ENCODE measurements around the gene CYTH1. TPM values are rescaled to one million over a fixed set of nuclear protein-coding genes. Genes with fewer than 3 reads are reported as not detected.

The CYTH1 gene
- total RNA-seq, 1 experiment from 2014 or later, result 29.6 TPM

DNA sequence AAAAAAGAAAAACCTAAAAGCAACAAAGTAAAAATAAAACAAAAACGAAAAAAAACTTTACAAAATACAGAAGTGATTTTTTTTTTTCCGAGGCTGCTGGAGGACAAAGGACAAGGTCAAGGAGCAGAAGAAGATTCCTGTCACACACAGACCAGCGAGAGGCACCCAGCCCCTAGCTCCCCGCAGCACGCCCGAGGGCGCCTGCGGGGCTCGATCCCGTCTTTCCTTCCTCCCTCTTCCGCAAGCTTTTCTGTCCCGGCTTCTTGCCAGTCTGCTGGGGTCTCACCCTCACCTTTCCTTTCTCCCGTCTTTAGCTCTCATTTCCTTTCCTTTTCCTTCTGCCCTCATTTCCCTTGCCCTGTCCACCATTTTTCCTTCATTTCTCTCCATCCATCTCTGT lies 138.7 kb downstream of the CYTH1 start:
- Mint-ChIP-seq H3K27ac (ENCODE audit: unreplicated experiment) (no peak overlapping the region), H3K4me1 (ENCODE audit: low read depth, unreplicated experiment) (no peaks in the 10 kb centered on the region), H3K27me3 (ENCODE audit: insufficient read depth, unreplicated experiment) (no peaks in the 10 kb centered on the region), H3K36me3 (ENCODE audit: insufficient read depth, unreplicated experiment) (no peaks in the 10 kb centered on the region), H3K4me3 (ENCODE audit: unreplicated experiment) (no peak overlapping the region), H3K9me3 (ENCODE audit: unreplicated experiment) (no peaks in the 10 kb centered on the region)
- ChIA-PET CTCF (no interaction called here), POLR2A (no interaction called here)
- Histone ChIP-seq H3K4me1 (no peaks in the 10 kb centered on the region), H3K9me3 (no peaks in the 10 kb centered on the region; the same call in 1 of the 2 replicates), H3K27me3 (replicated peaks; ENCODE audit: control insufficient read depth, insufficient read depth, low read length) (no peaks in the 10 kb centered on the region), H3K4me3 (ENCODE audit: low read depth, low read length) (no peak overlapping the region), H3K36me3 (ENCODE audit: control insufficient read depth, insufficient read depth, low read length) (no peaks in the 10 kb centered on the region)
- BruUV-seq (replicated peaks), result no TSS peak
- intact Hi-C loops (cut with micrococcal nuclease; ENCODE audit: unreplicated experiment), result no loop called here
- DNase-seq, result no peak
- TF ChIP-seq, protein P1, sequence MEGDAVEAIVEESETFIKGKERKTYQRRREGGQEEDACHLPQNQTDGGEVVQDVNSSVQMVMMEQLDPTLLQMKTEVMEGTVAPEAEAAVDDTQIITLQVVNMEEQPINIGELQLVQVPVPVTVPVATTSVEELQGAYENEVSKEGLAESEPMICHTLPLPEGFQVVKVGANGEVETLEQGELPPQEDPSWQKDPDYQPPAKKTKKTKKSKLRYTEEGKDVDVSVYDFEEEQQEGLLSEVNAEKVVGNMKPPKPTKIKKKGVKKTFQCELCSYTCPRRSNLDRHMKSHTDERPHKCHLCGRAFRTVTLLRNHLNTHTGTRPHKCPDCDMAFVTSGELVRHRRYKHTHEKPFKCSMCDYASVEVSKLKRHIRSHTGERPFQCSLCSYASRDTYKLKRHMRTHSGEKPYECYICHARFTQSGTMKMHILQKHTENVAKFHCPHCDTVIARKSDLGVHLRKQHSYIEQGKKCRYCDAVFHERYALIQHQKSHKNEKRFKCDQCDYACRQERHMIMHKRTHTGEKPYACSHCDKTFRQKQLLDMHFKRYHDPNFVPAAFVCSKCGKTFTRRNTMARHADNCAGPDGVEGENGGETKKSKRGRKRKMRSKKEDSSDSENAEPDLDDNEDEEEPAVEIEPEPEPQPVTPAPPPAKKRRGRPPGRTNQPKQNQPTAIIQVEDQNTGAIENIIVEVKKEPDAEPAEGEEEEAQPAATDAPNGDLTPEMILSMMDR (IDR thresholded peaks at IDR 0.05; ENCODE audit: insufficient read depth in 1 of 2, low read depth in 1 of 2, low read length in 1 of 2, severe bottlenecking in 1 of 2, unreplicated experiment in 1 of 2), result no peak

DNA sequence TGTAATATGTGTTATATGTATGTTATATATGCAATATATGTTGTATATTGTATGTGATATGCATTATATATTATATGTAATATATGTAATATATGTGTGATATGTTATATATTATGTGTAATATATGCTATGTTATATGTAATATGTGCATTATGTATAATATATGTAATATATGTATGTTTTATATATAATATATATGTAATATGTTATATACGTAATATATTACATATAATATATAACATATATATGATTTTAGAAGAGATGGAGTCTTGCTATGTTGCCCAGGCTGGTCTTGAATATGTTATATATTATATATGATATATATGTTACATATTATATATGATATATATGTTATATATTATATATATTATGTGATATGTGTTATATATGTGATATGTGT lies 139.4 kb downstream of the CYTH1 start:
- TF ChIP-seq, protein P1 (IDR thresholded peaks at IDR 0.05; ENCODE audit: insufficient read depth in 1 of 2, low read depth in 1 of 2, low read length in 1 of 2, severe bottlenecking in 1 of 2, unreplicated experiment in 1 of 2), result no peak
- Histone ChIP-seq H3K27me3 (replicated peaks; ENCODE audit: control insufficient read depth, insufficient read depth, low read length) (no peaks in the 10 kb centered on the region), H3K9me3 (no peaks in the 10 kb centered on the region), H3K4me1 (no peaks in the 10 kb centered on the region), H3K4me3 (ENCODE audit: low read depth, low read length) (no peak overlapping the region), H3K36me3 (ENCODE audit: control insufficient read depth, insufficient read depth, low read length) (no peaks in the 10 kb centered on the region)
- H3K9me3 Mint-ChIP-seq (ENCODE audit: unreplicated experiment), result no peaks in the 10 kb centered on the region
- no peaks in the 10 kb centered on the region for H3K36me3 Mint-ChIP-seq (ENCODE audit: insufficient read depth, unreplicated experiment)
- H3K4me3 Mint-ChIP-seq (ENCODE audit: unreplicated experiment), result no peak overlapping the region
- H3K27ac Mint-ChIP-seq (ENCODE audit: unreplicated experiment), result no peak overlapping the region
- no peaks in the 10 kb centered on the region for H3K27me3 Mint-ChIP-seq (ENCODE audit: insufficient read depth, unreplicated experiment)
- ChIA-PET POLR2A (no interaction called here), CTCF (no interaction called here)
- intact Hi-C loops (cut with micrococcal nuclease; ENCODE audit: unreplicated experiment), result no loop called here
- no peak for DNase-seq
- BruUV-seq (replicated peaks), result no TSS peak
- H3K4me1 Mint-ChIP-seq (ENCODE audit: low read depth, unreplicated experiment), result no peaks in the 10 kb centered on the region

DNA sequence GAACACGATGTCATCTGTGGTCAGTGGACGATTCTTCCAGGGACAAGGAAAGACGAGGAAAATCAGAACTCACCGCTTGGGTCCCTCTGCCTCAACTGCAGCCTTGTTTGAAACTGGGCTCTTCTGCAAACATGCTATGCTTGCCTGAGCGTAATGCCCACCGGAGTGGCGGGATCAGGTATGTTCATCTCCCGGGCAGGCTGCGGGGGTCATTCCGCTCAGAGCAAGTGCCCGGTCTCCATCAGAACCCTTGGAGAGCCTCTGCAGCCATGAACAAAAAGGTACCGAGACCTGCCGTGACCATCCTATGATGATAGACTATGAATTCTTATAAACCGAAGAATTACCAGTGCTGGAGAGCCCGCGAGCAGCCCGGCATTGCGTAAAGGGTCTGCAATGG lies 140.4 kb downstream of the CYTH1 start:
- ChIA-PET CTCF (no interaction called here), POLR2A (no interaction called here)
- DNase-seq, result no peak
- no TSS peak for BruUV-seq (replicated peaks)
- intact Hi-C loops (cut with micrococcal nuclease; ENCODE audit: unreplicated experiment), result no loop called here
- no peaks in the 10 kb centered on the region for H3K36me3 ChIP-seq (ENCODE audit: control insufficient read depth, insufficient read depth, low read length)
- H3K27me3 ChIP-seq (replicated peaks; ENCODE audit: control insufficient read depth, insufficient read depth, low read length), result no peaks in the 10 kb centered on the region
- no peak overlapping the region for H3K4me3 Mint-ChIP-seq (ENCODE audit: unreplicated experiment)
- no peaks in the 10 kb centered on the region for H3K4me1 Mint-ChIP-seq (ENCODE audit: low read depth, unreplicated experiment)
- H3K27ac Mint-ChIP-seq (ENCODE audit: unreplicated experiment), result no peak overlapping the region
- H3K36me3 Mint-ChIP-seq (ENCODE audit: insufficient read depth, unreplicated experiment), result no peaks in the 10 kb centered on the region
- H3K9me3 ChIP-seq, result no peaks in the 10 kb centered on the region
- no peaks in the 10 kb centered on the region for H3K4me1 ChIP-seq
- H3K4me3 ChIP-seq (ENCODE audit: low read depth, low read length), result no peak overlapping the region
- H3K27me3 Mint-ChIP-seq (ENCODE audit: insufficient read depth, unreplicated experiment), result no peaks in the 10 kb centered on the region
- TF ChIP-seq, protein P1 (IDR thresholded peaks at IDR 0.05; ENCODE audit: insufficient read depth in 1 of 2, low read depth in 1 of 2, low read length in 1 of 2, severe bottlenecking in 1 of 2, unreplicated experiment in 1 of 2), result no peak
- H3K9me3 Mint-ChIP-seq (ENCODE audit: unreplicated experiment), result no peaks in the 10 kb centered on the region
